Measurements from ENCODE around the gene OTUD5.
A peak's percentile ranks its signal among the peaks of the same experiment; 100 is the strongest.

OTUD5 gene

GRCh38 chrX:48911412-48912182 lies 45.8 kb downstream of the OTUD5 start, which contains the start of gene SLC35A2:
Gene SLC35A2, minus strand, starts transcription at chrX:48911646. Its CDS starts 10 bp downstream, at chrX:48911636.
- peak; percentile 66 for DNase-seq (ENCODE audit: low spot score)

GRCh38 chrX:48910926-48911411 lies 46.4 kb downstream of the OTUD5 start:
- peak; percentile 13 for DNase-seq (ENCODE audit: low spot score)

DNA sequence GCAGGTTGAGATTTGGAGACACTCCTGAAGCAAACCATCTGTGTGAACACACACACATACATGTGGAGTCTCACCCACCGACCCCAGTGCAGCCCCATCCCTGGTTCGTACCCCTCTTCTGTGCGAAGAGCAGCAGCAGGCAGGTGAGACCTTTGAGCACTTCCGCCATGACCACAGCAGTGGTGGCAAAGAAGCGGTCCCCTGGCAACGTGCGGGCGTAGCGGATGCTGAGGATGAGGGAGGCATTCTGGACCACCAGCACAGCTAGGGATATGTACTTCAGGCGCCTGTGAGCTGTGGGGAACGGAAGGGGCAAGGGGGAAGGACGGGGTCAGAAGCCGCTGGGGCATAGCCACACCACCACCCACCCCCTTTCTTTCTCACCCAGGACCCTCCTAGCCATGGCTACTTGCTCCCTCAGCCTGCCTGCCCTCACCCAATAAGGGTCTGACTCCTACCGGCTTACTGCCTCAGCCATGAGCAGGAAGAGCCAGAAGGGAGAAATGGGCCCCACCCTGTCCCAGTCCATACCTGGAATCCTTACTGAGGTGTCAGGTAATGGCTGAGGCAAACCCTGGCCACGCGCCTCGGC lies 47.6 kb downstream of the OTUD5 start:
- DNase-seq (ENCODE audit: low spot score), result no peak

DNA sequence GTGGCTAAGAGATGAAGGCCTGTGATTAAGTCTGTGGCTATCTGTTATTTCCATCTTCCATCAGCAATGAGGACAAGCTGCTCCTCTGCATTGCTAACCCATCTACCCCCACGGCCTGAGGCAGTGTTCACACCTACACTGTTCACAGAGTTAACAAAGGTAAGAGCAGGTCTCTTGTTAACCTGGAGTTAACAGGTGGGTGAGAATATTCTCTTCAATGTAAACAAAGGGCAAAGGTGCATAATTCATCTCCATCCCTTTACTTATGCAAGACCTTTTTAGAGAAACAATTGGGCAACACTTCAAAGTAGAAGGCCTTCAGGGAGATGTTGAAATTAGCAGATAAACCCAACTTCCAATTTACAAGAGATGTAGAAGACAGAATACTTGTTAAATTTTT lies 48.8 kb downstream of the OTUD5 start:
- DNase-seq (ENCODE audit: low spot score), result no peak

GRCh38 chrX:48905090-48905790 lies 52.2 kb downstream of the OTUD5 start:
- DNase-seq (ENCODE audit: low spot score), result no peak

GRCh38 chrX:48904626-48905025 lies 52.8 kb downstream of the OTUD5 start:
- no peak for DNase-seq (ENCODE audit: low spot score)

DNA sequence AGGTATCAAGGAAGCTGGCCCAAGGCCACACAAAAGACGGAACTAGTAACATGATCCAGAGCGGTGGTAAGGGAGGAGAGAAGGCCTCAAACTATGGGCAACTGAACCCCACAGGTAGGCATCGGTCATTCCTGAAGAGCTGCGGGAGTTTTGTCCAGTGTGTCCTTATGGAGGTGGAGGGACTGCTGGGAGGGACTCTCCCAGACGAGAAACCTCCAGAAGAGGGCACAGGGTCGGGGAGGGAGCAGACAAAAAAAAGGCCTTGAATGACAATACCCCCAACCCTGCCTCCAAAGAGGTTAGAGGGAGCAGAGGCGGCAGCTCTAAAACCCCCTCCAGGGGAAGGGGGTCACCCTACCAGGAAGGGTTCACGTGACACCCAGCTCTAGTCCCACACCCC lies 53.2 kb downstream of the OTUD5 start:
- DNase-seq (ENCODE audit: low spot score), result no peak

GRCh38 chrX:48903290-48903689 lies 54.1 kb downstream of the OTUD5 start:
- no peak for DNase-seq (ENCODE audit: low spot score)

GRCh38 chrX:48902776-48903175 lies 54.6 kb downstream of the OTUD5 start:
- no peak for DNase-seq (ENCODE audit: low spot score)

- no peak for DNase-seq (ENCODE audit: low spot score)
These were observed 55.3 kb downstream of the OTUD5 start for GRCh38 chrX:48902135-48902534.

GRCh38 chrX:48901069-48901468 lies 56.3 kb downstream of the OTUD5 start:
- no peak for DNase-seq (ENCODE audit: low spot score)

DNA sequence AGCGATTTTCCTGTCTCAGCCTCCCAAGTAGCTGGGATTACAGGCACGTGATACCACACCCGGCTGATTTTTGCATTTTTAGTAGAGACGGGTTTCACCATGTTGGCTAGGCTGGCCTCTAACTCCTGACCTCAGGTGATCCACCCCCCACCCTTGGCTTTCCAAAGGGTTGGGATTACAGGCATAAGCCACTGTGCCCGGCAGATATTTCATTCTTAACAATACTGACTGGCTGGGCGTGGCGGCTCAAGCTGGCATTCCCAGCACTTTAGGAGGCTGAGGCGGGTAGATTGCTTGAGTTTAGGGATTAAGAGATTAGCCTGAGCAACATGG lies 58.4 kb downstream of the OTUD5 start:
- DNase-seq (ENCODE audit: low spot score), result no peak

DNA sequence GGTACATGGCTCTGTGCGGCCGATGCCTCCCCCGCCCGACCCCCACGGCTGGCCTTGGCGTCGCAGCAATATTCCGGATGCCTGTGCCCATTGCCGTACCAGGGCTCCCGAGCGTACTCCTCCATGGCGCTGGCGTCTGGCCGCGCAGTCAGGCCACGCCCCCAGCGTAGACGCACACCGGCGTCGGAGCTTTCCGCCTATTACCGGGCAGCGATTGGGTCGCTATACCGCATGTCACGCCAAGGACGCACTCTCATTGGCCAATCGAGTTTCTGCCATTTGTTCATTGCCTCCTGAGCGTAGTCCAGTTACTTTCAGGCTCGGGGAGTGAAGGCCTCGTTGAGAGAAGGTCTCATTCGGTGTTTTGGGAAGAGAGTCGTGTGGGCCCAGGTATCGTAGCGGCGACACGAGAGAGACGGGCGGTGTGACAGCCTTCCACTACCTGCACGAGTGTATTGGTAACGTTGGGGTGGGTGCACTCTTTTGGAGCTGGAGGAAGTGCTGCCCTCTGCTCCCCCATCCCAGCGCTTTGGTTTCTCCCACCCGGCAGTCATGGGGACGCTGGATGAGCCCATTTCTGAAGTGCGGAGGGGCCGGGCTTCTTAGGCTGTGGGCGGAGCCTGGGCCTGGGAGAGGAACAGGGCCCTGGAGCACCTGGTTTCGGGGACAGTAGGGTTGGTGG lies 59.6 kb downstream of the OTUD5 start, which contains the start of the genes PQBP1 and TIMM17B:
TSS of gene PQBP1 (plus strand) at position 306 of the 682 bp plus-strand sequence. CDS start 580 bp downstream, outside the sequence.
TSS of gene TIMM17B (minus strand) at position 144 of the 682 bp plus-strand sequence. CDS start at position 125, 19 bp downstream.
- DNase-seq (ENCODE audit: low spot score), result peak; percentile 87

DNA sequence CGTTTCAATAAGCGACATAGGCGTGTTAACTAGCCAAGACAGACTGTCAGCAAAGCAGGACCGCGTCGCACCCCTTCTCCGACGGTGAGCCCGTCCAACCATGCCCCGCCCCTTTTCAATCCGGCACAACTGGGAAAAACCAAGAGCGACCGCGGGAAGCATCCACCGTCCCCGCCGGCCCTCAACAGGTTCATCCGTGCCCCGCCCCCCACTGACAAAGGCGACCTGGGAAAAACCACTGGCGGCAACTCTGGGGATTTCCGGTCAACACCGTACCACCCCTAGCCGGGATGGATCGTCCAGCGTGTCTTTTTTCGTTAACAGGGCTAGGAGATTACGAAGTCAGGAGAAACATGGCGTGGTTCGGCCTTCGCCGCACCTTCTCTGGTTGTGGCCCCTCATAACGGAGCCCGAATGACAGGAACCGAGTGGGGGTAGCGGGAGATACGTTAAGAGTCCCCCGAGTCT lies 60.2 kb downstream of the OTUD5 start:
- peak; percentile 74 for DNase-seq (ENCODE audit: low spot score)

DNA sequence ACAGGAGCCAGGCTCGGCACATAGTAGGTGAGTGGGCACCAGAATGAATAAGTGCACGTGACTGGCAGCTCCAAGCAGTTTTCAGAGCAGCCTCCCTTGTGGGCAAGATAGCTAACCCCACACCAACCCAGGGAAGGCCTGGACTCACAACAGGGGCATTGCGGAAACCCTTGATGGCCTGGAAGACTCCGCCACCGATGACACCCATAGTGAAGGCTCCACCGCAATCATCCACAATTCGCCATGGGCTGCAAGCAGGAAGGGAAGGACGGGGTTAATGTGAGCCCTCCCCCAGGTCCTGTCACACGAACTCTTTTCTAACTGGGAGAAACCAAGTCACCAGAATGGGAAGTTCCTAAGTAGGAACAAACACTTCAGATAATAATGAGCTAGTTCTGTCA lies 60.8 kb downstream of the OTUD5 start:
- DNase-seq (ENCODE audit: low spot score), result no peak

GRCh38 chrX:48894891-48895290 lies 62.5 kb downstream of the OTUD5 start:
- no peak for DNase-seq (ENCODE audit: low spot score)

GRCh38 chrX:48893556-48894348 lies 63.7 kb downstream of the OTUD5 start:
- DNase-seq (ENCODE audit: low spot score), result no peak

DNA sequence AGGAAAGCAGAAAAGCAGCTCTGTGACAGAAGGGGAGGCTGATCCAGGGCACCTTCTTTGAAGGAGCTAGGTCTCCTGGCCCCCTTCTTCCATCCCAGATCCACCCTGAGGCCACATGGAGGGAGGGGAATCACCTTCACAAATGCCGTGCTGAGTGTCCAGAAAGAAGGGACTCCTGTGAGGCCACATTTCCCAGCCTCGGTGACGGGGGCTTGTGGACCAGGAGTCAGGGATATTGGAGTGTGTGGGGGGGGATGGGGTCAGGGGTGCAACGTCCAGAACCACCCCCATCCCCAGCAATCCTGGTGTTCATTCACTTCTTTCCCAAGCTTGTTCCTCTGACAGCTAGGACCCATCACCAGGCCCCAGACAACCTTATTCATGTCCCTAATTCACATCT lies 64.5 kb downstream of the OTUD5 start:
- DNase-seq (ENCODE audit: low spot score), result no peak

DNA sequence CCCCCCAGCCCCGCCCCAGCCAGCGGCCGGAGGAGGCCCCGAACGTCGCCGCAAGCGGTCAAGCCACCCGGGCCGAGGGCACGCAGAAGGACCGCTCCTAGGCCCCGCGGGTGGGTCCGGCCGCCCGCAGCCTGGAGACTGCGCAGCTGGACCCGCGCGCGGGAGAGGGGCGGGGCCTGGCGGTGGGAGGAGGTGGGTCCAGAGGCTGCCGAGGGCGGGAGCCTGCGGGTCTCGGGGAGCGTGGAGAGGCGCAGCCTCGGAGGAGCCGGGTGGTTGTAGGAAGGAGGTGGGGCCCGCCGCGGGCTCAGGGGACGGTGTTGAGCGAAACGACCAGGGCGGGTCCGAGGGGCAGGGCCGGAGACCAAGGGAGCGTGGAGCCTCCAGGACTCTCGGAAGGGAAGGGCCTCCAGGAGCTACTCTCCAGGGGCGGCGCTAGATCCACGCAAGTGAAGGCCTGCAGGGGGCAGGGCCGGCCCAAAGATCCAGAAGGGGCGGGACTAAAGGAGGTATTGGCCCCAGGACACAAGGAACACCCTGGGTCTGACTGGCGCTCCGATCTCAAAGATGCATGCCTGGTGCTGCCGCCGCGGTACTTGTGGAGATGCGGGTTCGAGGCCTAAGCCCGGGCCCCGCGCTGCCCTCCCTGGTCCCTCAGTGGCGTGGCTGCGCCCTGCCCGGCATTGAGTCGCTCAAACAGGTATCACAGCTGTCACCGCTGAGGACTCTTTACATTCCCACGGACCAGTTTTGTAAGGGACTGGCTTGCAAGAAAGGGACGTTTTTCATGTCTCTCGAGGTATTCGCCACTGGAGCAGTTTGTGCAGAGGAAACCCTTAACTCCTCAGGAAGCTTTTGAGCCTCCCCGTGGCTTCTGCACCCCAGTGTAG lies 65.8 kb downstream of the OTUD5 start:
- peak; percentile 64 for DNase-seq (ENCODE audit: low spot score)

GRCh38 chrX:48890934-48891401 lies 66.4 kb downstream of the OTUD5 start:
- DNase-seq (ENCODE audit: low spot score), result no peak

All from COLO829 (cell line).